ENCODE measurements around the gene TMEM131. TPM values are rescaled to one million over a fixed set of nuclear protein-coding genes. Genes with fewer than 3 reads are reported as not detected.

Gene TMEM131
- total RNA-seq, 2 donors from 2014 or later: 49.5 to 52.0 TPM

GRCh38 chr2:97911206-97911921 lies 84.4 kb downstream of the TMEM131 start:
- Histone ChIP-seq H3K36me3 (peaks cover 5% of the 10 kb centered on the region), H3K27me3 (replicated peaks; ENCODE audit: insufficient read depth) (no peaks in the 10 kb centered on the region), H3K4me1 (ENCODE audit: control insufficient read depth in 1 of 2, low read depth in 2 of 2) (no peaks in the 10 kb centered on the region), H3K4me3 (no peak overlapping the region), H3K27ac (no peak overlapping the region), H3K9me3 (no peaks in the 10 kb centered on the region)
- DNase-seq (ENCODE audit: low spot score): no peak
- ATAC-seq (ENCODE audit: insufficient number of reproducible peaks, low FRiP score, low read depth): no peak
- no peak for TF ChIP-seq CTCF (IDR thresholded peaks at IDR 0.05)

- TF ChIP-seq CTCF (IDR thresholded peaks at IDR 0.05): no peak
- Histone ChIP-seq H3K27me3 (replicated peaks; ENCODE audit: insufficient read depth) (no peaks in the 10 kb centered on the region), H3K4me3 (no peak overlapping the region), H3K27ac (no peak overlapping the region), H3K36me3 (peaks cover 5% of the 10 kb centered on the region), H3K9me3 (no peaks in the 10 kb centered on the region), H3K4me1 (ENCODE audit: control insufficient read depth in 1 of 2, low read depth in 2 of 2) (no peaks in the 10 kb centered on the region)
- DNase-seq (ENCODE audit: low spot score): no peak
- ATAC-seq (ENCODE audit: insufficient number of reproducible peaks, low FRiP score, low read depth): no peak
These were observed 85.1 kb downstream of the TMEM131 start for GRCh38 chr2:97910403-97911205.

- Histone ChIP-seq H3K9me3 (no peaks in the 10 kb centered on the region), H3K4me3 (no peak overlapping the region), H3K27me3 (replicated peaks; ENCODE audit: insufficient read depth) (no peaks in the 10 kb centered on the region), H3K36me3 (peaks cover 5% of the 10 kb centered on the region), H3K4me1 (ENCODE audit: control insufficient read depth in 1 of 2, low read depth in 2 of 2) (no peaks in the 10 kb centered on the region), H3K27ac (no peak overlapping the region)
- ATAC-seq (ENCODE audit: insufficient number of reproducible peaks, low FRiP score, low read depth) (no peak), DNase-seq (ENCODE audit: low spot score) (no peak)
- TF ChIP-seq CTCF (IDR thresholded peaks at IDR 0.05): no peak
These were observed 87.5 kb downstream of the TMEM131 start for GRCh38 chr2:97908208-97908676.

GRCh38 chr2:97907369-97908100 lies 88.2 kb downstream of the TMEM131 start:
- Histone ChIP-seq H3K36me3 (peaks cover 5% of the 10 kb centered on the region), H3K4me3 (no peak overlapping the region), H3K27ac (no peak overlapping the region), H3K9me3 (no peaks in the 10 kb centered on the region), H3K4me1 (ENCODE audit: control insufficient read depth in 1 of 2, low read depth in 2 of 2) (no peaks in the 10 kb centered on the region), H3K27me3 (replicated peaks; ENCODE audit: insufficient read depth) (no peaks in the 10 kb centered on the region)
- DNase-seq (ENCODE audit: low spot score): no peak
- no peak for TF ChIP-seq CTCF (IDR thresholded peaks at IDR 0.05)
- ATAC-seq (ENCODE audit: insufficient number of reproducible peaks, low FRiP score, low read depth): no peak

- Histone ChIP-seq H3K4me3 (no peak overlapping the region), H3K36me3 (peaks cover 5% of the 10 kb centered on the region), H3K4me1 (ENCODE audit: control insufficient read depth in 1 of 2, low read depth in 2 of 2) (no peaks in the 10 kb centered on the region), H3K9me3 (no peaks in the 10 kb centered on the region), H3K27ac (no peak overlapping the region), H3K27me3 (replicated peaks; ENCODE audit: insufficient read depth) (no peaks in the 10 kb centered on the region)
- no peak for TF ChIP-seq CTCF (IDR thresholded peaks at IDR 0.05)
- DNase-seq (ENCODE audit: low spot score): no peak
- ATAC-seq (ENCODE audit: insufficient number of reproducible peaks, low FRiP score, low read depth): no peak
These were observed 89.4 kb downstream of the TMEM131 start for GRCh38 chr2:97906307-97906706.

All from thoracic aorta (tissue), 2 donors.